NCI-H345 treated with DMSO at 0.1 percent for 48 hours (cell line): ENCODE results near the gene CCDC38.
A peak's percentile ranks its signal among the peaks of the same experiment; 100 is the strongest.
"Not testable (repeated sequence)": the region's sequence is repeated elsewhere in the genome, so short reads cannot be mapped to it uniquely, and the experiment has no call there.

Experiments used
- DNase-seq: peaks from one replicate; lab custom pipeline; 2025; ENCODE audit not compliant: unreplicated experiment; lab: John Stamatoyannopoulos, UW

The CCDC38 gene

GRCh38 chr12:95942524-95943329, at the start of gene CCDC38:
Gene CCDC38, minus strand, starts transcription at chr12:95942614. Its CDS starts 6,105 bp downstream, at chr12:95936509.
- peak; percentile 70 for DNase-seq

DNA sequence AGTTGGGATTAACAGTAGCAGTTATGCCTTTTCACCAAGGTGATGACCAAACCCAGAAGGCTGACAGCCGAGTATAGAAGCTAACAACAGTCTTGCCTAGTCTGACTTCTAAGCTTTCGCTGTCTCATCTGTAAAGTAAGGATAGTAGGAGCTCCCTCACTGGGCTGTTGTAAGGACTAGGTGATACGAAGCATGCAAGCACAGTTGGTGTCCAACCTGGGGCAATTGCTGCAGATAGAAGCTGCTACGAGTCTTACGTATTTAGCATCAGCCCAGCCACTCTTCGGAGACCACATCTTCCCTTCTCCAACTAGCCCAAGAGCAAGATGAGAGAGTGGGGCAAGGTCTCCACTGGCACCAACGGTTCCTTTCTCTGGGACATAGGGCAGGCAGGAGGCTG, 47.7 kb upstream of the CCDC38 start:
- no peak for DNase-seq

- no peak for DNase-seq
Observed at GRCh38 chr12:95989504-95990123, 47.2 kb upstream of the CCDC38 start.

DNA sequence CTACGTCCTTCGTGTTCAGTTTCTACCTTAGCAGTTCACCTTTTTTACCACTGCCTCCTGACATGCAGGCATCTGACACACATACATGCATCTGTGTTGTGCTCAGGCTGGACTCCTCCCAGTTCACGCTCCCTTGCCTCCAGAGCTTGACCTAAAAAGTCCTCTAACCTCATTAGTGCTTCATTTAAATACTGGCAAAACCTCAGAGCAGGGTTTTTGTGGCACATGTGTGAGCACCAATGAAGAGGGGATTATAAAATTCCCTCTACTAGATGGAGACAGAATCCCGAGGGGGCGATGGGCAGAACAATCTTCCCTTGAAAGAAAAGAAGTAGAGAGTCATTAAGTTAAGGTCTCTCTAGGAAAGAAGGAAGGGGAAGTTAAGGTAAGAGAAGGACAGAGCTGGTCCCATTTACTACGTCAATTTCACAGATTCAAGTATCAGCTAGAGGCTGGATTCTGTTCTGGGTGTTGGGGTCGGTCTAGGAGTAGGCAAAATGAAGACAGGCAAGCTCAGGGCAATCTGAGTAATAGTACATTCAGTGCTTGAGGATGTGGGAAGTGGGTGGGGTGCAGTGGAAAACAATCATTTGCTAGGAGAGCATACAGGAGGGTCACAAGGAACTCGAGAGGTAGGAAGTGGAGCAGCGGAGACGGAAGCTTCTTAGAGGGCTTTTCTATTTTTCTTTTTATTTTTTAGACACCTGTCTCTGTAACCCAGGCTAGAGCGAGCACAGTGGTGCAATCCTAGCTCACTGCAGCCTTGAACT, 46.3 kb upstream of the CCDC38 start:
- DNase-seq, result no peak

DNA sequence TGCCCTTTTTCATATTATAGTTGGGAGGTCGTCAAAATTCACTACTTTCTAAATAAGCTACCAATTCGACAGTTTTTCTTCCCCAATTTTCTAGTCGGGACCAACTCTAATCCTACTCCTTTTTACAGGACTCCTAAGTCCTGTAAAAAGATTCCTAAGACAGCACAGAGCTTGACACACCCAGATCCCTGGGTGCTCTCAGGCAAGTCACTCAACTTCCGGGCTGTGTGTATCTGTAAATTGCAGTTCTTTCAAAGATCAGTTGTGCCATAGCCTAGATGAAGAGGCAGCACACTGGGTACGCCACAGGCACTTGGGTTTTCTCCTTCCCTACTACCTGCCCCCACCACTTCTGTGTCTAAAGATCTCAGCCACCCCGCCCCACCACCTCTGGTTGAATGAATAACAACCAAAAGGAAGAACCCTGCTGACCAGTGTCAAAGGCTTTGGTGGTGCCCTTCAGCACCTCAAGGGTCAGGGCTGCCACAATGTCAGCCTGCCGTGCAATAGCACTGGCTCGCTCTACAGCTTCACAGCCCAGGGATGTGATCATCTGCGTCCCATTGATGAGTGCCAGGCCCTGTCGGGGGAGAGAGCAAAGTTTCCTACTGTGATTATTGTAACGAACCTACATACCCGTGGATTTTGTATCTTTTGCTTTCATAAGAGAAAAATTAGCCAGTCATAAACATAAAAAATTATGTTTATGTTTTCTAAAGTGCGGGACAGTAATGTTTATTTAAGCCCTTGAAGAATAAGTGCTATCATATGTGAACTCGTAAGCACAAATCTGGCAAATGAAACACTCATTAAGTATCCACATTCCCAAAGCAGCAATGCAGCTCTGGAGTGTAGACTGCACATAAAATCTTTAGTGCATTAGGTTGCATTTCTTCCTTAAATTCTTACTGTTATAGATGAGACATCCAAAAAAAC, 44.5 kb upstream of the CCDC38 start:
- DNase-seq, result no peak

DNA sequence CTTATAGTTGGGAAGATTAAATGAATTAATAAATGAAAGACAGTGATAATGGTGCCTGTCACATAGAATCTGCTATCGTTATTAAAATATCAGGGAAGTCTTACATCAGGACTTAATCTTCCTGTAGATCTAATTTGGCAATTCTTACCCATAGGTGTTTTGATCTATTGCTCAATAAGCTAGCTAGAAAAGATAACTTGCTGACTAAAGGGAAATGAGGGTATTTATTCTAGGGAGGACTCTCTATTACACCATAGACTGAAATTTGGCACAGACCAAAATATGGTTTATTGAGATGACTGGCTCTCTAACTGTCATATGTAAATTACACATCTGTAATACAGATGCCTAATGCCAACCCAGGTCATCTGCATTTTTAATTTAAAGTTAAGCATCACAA, 42.3 kb upstream of the CCDC38 start:
- no peak for DNase-seq

GRCh38 chr12:95982602-95983001, 40.2 kb upstream of the CCDC38 start:
- DNase-seq, result no peak

GRCh38 chr12:95980437-95980836, 38.0 kb upstream of the CCDC38 start:
- DNase-seq, result no peak

- no peak for DNase-seq
Observed at GRCh38 chr12:95978774-95979173, 36.4 kb upstream of the CCDC38 start.

DNA sequence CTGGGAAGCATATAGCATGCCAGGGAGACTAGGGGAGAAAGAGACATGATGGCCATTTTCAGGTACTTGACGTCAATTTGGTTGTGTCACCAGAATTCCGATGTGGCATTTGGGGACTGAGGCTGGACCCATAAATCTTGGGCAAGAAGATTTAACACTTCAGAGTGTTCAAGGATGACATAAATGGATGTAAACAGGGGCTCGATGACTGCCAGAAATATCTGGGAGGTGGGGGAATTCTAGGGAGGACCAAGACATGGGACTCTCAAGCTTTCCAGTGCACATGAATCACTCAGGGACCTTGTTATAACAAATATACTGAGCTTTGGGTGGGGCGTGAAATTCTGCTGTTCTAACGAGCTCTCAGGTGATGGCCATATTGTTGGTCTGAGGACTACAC, 35.9 kb upstream of the CCDC38 start:
- DNase-seq, result no peak

DNA sequence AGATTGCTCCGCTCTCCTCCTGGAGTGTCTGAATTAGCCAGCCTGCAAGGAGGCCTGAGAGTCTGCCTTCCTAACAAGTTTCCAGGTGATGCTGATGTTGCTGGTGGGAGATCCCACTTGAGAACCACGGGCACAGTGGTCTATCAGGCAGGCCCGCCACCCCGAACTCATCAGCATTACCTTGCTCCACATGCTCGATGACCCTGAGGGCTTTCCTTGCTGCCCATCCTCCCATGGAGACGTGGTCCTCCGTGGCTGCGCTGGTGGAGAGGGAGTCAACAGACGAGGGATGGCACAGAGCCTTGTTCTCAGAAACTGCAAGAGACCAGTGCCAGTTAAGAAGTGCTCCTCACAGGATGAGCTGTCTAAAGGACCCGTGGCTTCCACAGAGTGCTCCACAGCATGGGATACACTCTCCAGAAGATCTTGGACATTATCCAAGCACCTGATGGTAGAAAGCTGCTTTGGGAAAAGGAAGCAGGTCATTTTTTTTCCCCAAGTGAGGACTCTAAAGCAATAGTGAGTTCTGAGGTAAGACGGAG, 35.4 kb upstream of the CCDC38 start:
- no peak for DNase-seq

GRCh38 chr12:95976416-95976832, 34.0 kb upstream of the CCDC38 start:
- DNase-seq, result no peak

DNA sequence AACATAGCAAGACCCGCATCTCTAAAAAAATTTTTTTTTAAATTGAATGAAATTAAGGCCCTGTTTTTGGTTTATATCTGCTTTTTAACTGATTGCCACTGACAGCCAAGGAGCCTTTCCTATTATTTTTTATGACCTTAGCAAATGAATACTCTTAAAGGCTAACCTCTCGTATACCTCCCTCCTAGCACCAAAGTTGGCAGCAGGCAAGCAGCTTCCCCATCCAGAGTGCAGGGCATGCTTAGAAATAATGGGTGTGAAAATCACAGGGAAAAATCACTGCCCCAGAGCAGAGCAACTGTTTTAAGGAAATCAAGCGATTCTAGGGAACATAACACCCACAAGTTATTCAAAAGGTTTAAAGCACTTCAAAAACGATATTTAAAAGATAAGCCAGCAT, 33.1 kb upstream of the CCDC38 start:
- DNase-seq, result no peak

DNA sequence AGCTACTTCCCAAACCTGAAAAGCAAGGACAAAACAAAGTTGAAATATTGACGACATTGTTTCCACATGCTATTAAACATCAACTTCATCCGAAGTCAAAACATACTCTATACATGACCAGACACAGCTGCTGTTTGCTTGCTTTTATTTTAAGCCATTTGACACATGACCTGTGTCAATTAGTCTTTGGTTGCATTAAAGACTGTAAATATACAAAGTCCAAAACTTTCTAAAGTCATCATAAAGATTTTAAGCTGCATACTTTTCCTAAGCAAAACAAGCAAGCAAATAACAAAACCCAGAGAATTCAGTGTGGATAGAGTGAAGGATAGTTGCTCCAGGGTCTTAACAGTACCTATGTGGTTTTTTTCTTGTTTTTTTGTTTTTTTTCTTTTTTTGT, 31.9 kb upstream of the CCDC38 start:
- DNase-seq, result no peak

DNA sequence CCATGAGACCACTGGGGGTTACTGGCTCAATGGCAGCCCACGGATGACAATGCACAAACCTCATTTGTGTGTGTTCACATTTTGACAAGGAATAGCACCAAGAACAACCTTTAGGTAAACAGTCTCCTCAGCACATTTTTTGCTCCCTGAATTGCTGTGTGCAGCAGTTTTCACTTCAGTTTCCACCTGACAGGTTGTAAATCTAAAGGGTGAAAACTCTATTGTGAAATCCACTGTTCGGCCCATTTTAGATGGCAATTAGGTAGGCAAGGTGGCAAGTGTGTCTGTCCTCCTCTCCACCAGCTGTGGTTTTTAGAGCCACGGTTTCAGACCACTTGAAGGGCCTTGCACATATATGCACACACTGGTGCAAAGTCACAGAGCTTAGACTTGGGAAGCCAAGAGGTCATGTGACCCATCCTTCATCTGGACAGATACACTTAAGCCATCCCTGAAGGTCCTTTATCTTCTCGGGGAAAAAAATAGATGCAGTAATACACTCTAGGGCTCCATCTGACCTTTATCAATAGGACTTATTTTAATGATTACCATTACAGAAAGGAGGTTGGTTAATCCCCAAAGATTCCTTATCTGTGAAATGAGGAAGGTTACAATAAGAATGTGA, 30.5 kb upstream of the CCDC38 start:
- no peak for DNase-seq

- DNase-seq, result no peak
Observed at GRCh38 chr12:95970905-95971304, 28.5 kb upstream of the CCDC38 start.

DNA sequence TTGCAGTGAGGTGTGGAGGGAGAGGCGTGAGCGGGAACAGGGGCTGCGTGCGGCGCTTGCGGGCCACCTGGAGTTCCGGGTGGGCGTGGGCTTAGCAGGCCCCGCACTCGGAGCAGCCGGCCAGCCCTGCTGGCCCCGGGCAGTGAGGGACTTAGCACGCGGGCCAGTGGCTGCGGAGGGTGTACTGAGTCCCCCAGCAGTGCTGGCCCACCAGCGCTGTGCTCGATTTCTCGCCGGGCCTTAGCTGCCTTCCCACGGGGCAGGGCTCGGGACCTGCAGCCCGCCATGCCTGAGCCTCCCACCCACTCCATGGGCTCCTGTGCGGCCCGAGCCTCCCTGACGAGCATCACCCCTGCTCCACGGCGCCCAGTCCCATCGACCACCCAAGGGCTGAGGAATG, 26.7 kb upstream of the CCDC38 start:
- DNase-seq, result not testable (repeated sequence)

GRCh38 chr12:95967301-95967700, 24.9 kb upstream of the CCDC38 start:
- no peak for DNase-seq

DNA sequence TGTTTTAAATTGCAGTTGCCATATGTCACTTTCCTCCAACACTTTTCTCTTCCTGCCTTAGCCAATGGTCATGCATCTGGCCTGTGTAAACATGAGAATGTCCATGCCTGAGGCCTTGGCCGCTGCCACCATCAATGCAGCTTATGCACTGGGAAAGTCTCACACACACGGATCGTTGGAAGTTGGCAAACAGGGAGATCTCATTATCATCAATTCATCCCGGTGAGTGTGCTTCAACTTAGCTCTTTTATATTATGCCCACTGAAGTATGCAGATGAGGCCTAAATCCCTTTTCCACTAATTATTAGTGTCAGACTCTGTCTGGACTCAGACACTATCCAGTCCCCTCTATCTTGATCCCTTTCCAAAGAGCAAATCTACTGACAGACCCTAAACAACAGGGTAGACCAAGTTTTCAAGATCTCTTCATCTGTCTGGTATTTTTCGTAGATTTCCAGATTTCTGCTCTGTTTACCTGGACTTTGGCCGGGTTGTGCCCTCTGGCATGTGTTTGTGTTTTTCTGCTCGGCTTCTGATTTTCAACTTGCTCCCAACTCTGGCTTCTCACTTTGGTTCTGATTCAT, 24.0 kb upstream of the CCDC38 start:
- no peak for DNase-seq

DNA sequence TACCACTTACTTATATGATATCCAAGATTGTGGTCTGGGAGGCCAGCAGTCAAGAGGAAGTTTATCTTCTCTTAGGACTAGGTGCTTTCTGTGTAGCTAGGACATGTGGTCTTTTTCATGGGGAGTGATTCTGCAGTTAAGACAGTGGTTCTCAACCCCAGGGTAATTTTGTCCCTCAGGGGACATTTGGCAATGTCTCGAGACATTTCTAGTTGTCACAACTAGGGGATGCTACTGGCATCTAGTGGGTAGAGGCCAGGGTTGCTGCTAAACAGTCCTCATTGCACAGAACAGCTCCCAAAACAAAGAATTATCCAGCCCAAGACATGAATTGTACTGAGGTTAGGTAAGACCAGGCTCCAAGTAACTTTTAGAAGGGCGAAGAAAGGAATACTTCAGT, 20.7 kb upstream of the CCDC38 start:
- DNase-seq, result no peak
